ENCODE data around the gene ARSD. TPM values are rescaled to one million over a fixed set of nuclear protein-coding genes. Genes with fewer than 3 reads are reported as not detected.
"Not testable (repeated sequence)": the region's sequence is repeated elsewhere in the genome, so short reads cannot be mapped to it uniquely, and the experiment has no call there.

ARSD gene
- total RNA-seq, 1 donor from 2014 or later, result 55.5 TPM

DNA sequence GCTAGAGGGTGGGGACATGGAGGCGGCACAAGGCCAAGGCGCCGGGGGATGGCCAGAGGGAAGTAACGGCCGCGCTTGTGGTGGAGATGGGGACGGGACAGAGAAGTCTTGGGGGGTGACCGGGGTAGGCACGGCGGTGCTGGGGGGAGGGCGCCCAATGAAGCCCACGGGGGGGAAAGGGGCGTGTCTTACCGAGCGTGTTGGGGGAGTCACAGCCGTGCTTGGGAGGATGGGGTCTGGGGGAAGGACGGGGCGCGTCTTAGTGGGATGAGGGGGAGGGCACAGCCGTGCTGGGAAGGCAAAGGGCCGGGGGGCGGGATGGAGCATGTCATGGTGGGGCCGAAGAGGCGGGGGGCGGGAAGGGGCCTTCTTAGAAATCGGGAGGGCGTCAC, 952 bp downstream of the ARSD start:
- Mint-ChIP-seq H3K27ac (peak overlapping the region; percentile 98), H3K36me3 (peaks cover 31% of the 10 kb centered on the region), H3K27me3 (ENCODE audit: low read depth) (no peaks in the 10 kb centered on the region), H3K4me3 (peak overlapping the region; percentile 82), H3K9me3 (peaks cover 6% of the 10 kb centered on the region), H3K4me1 (peaks cover 27% of the 10 kb centered on the region)
- peak; percentile 53 to 75 for DNase-seq (ENCODE audit: low spot score in 2 of 2, unreplicated experiment in 2 of 2)
- TF ChIP-seq CTCF (IDR thresholded peaks at IDR 0.05; ENCODE audit: unreplicated experiment), result no peak

- H3K27ac Mint-ChIP-seq, result peak overlapping the region; percentile 84
- H3K9me3 Mint-ChIP-seq, result peaks cover 6% of the 10 kb centered on the region
- TF ChIP-seq CTCF (IDR thresholded peaks at IDR 0.05; ENCODE audit: unreplicated experiment), result no peak
- H3K36me3 Mint-ChIP-seq, result peaks cover 26% of the 10 kb centered on the region
- peaks cover 33% of the 10 kb centered on the region for H3K4me1 Mint-ChIP-seq
- H3K27me3 Mint-ChIP-seq (ENCODE audit: low read depth), result no peaks in the 10 kb centered on the region
- DNase-seq (ENCODE audit: low spot score in 2 of 2, unreplicated experiment in 2 of 2), result no peak
- no peak overlapping the region for H3K4me3 Mint-ChIP-seq
Measured at GRCh38 chrX:2926664-2927275, 2.4 kb downstream of the ARSD start.

GRCh38 chrX:2926255-2926654, 2.9 kb downstream of the ARSD start:
- H3K9me3 Mint-ChIP-seq; DNase-seq (ENCODE audit: low spot score in 2 of 2, unreplicated experiment in 2 of 2); H3K4me3 Mint-ChIP-seq; H3K27me3 Mint-ChIP-seq (ENCODE audit: low read depth): not testable (repeated sequence)
- peaks cover 34% of the 10 kb centered on the region for H3K4me1 Mint-ChIP-seq
- peaks cover 28% of the 10 kb centered on the region for H3K36me3 Mint-ChIP-seq
- H3K27ac Mint-ChIP-seq, result peak overlapping the region; percentile 84

DNA sequence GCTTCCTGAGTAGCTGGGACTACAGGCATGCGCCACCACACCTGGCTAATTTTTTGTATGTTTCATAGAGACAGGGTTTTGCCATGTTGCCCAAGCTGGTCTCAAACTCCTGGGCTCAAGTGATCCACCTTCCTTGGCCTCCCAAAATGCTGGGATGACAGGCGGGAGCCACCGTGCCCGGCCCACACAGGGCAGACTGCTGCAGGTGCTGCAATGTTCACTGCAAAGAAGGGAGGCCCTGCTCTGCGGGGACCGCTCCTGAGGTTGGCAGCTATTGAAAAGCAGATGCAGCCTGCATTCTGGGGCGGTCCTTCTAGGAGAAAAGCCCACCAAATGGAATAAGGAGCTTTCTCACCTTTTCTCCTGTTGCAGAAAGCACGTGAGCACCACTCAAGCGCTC, 5.0 kb downstream of the ARSD start:
- Mint-ChIP-seq H3K9me3 (peaks cover 4% of the 10 kb centered on the region), H3K4me3 (no peak overlapping the region), H3K4me1 (peaks cover 37% of the 10 kb centered on the region), H3K27me3 (ENCODE audit: low read depth) (no peaks in the 10 kb centered on the region), H3K36me3 (peaks cover 38% of the 10 kb centered on the region), H3K27ac (no peak overlapping the region)
- no peak for DNase-seq (ENCODE audit: low spot score in 2 of 2, unreplicated experiment in 2 of 2)
- no peak for TF ChIP-seq CTCF (IDR thresholded peaks at IDR 0.05; ENCODE audit: unreplicated experiment)

- DNase-seq (ENCODE audit: low spot score in 2 of 2, unreplicated experiment in 2 of 2), result no peak
- Mint-ChIP-seq H3K36me3 (peaks cover 48% of the 10 kb centered on the region), H3K4me1 (peaks cover 28% of the 10 kb centered on the region), H3K27me3 (ENCODE audit: low read depth) (no peaks in the 10 kb centered on the region), H3K9me3 (peaks cover 4% of the 10 kb centered on the region), H3K4me3 (no peak overlapping the region), H3K27ac (no peak overlapping the region)
- no peak for TF ChIP-seq CTCF (IDR thresholded peaks at IDR 0.05; ENCODE audit: unreplicated experiment)
Measured at GRCh38 chrX:2921750-2922149, 7.4 kb downstream of the ARSD start.

DNA sequence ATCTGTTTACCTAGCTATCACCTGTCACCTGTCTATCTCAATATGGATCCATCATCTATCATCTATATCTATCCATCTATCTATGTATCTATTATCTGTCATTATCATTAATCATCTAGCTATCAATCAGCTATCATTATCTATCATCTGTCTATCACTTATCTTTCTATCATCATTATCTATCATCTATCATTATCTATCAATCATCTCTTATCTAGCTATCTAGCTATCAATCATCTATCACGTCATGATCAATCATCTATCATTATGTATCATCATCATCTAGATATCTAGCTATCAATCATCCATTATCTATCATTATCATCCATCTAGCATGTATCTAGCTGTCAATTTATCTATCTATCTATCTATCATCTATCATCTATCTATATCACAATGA, 7.9 kb downstream of the ARSD start:
- H3K4me3 Mint-ChIP-seq, result no peak overlapping the region
- H3K9me3 Mint-ChIP-seq, result peaks cover 9% of the 10 kb centered on the region
- no peak overlapping the region for H3K27ac Mint-ChIP-seq
- no peak for TF ChIP-seq CTCF (IDR thresholded peaks at IDR 0.05; ENCODE audit: unreplicated experiment)
- no peak for DNase-seq (ENCODE audit: low spot score in 2 of 2, unreplicated experiment in 2 of 2)
- H3K27me3 Mint-ChIP-seq (ENCODE audit: low read depth), result no peaks in the 10 kb centered on the region
- peaks cover 22% of the 10 kb centered on the region for H3K4me1 Mint-ChIP-seq
- peaks cover 53% of the 10 kb centered on the region for H3K36me3 Mint-ChIP-seq
